ENCODE results near the gene CNOT4. TPM values are rescaled to one million over a fixed set of nuclear protein-coding genes. Genes with fewer than 3 reads are reported as not detected.

The CNOT4 gene
- total RNA-seq, 1 experiment from 2014 or later: 25.8 TPM

DNA sequence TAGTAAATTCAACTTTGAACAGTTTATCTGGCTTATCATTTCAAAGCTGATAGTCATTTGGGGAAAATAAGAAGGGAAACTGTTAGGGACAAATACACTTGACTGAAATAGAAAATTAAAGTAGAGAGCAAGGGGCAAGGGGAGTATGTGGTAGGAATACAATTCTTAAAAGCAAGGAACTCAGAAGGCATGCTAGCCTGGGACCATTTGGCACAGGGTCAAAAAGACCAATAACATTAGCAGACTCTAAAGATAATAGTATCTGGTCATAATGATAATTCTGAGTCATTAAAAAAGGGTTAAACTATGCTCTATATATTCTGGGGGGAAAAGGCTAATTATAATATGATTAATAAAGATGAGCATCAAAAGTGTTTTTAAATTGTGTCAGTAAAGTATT is 112.2 kb downstream of the CNOT4 start:
- Histone ChIP-seq H3K79me2 (ENCODE audit: low read depth) (no peaks in the 10 kb centered on the region), H3K9me2 (ENCODE audit: insufficient read depth) (no peaks in the 10 kb centered on the region), H3K4me2 (no peak overlapping the region), H3K4me3 (no peak overlapping the region), H4K20me1 (ENCODE audit: insufficient read depth) (no peaks in the 10 kb centered on the region), H2AFZ (no peak overlapping the region), H3K4me1 (replicated peaks; ENCODE audit: insufficient read depth) (no peaks in the 10 kb centered on the region), H3K27ac (no peak overlapping the region), H3K36me3 (ENCODE audit: low read depth) (no peaks in the 10 kb centered on the region), H3K27me3 (ENCODE audit: insufficient read depth, low read depth) (no peaks in the 10 kb centered on the region), H3K9me3 (ENCODE audit: insufficient read depth, low read depth) (no peaks in the 10 kb centered on the region), H3F3A (ENCODE audit: insufficient read depth, low read depth) (0 out of 2 replicates have a peak, but pooled peaks cover 4% of the 10 kb centered on the region)
- ChIA-PET CTCF (no interaction called here), POLR2A (ENCODE audit: unreplicated experiment) (no interaction called here)
- BruUV-seq (replicated peaks): no TSS peak
- DNase-seq: no peak
- TF ChIP-seq, protein P1, sequence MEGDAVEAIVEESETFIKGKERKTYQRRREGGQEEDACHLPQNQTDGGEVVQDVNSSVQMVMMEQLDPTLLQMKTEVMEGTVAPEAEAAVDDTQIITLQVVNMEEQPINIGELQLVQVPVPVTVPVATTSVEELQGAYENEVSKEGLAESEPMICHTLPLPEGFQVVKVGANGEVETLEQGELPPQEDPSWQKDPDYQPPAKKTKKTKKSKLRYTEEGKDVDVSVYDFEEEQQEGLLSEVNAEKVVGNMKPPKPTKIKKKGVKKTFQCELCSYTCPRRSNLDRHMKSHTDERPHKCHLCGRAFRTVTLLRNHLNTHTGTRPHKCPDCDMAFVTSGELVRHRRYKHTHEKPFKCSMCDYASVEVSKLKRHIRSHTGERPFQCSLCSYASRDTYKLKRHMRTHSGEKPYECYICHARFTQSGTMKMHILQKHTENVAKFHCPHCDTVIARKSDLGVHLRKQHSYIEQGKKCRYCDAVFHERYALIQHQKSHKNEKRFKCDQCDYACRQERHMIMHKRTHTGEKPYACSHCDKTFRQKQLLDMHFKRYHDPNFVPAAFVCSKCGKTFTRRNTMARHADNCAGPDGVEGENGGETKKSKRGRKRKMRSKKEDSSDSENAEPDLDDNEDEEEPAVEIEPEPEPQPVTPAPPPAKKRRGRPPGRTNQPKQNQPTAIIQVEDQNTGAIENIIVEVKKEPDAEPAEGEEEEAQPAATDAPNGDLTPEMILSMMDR (conservative IDR thresholded peaks at IDR 0.05): no peak
- intact Hi-C loops (cut with micrococcal nuclease; ENCODE audit: unreplicated experiment): no loop called here

DNA sequence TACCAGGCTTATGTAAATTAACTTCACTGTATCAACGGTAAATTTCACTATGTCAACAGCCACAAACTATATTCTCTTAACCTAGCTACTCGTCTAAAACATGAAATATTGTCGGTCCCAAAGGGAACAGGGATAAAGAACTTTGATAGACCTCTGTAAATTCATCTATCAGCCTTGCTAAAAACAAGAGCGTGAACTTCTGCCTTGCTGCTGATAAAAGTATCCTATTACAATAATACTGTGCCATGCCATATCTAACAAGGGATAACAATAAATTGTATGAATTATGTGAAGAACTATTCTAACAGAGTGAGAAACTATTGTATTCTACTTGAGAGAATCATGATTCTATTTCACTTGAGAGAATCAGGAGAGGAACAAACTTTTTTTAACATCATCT is 117.2 kb downstream of the CNOT4 start:
- no peak for DNase-seq
- Histone ChIP-seq H3K9me2 (ENCODE audit: insufficient read depth) (no peaks in the 10 kb centered on the region), H2AFZ (no peak overlapping the region), H3F3A (ENCODE audit: insufficient read depth, low read depth) (no peaks in the 10 kb centered on the region), H3K27me3 (ENCODE audit: insufficient read depth, low read depth) (no peaks in the 10 kb centered on the region), H3K4me3 (no peak overlapping the region), H3K4me2 (no peak overlapping the region), H3K36me3 (ENCODE audit: low read depth) (0 out of 2 replicates have a peak, but pooled peaks cover 6% of the 10 kb centered on the region), H3K79me2 (ENCODE audit: low read depth) (0 out of 2 replicates have a peak, but pooled peaks cover 3% of the 10 kb centered on the region), H4K20me1 (ENCODE audit: insufficient read depth) (peaks cover 6% of the 10 kb centered on the region; the same call in 1 of the 2 replicates), H3K4me1 (replicated peaks; ENCODE audit: insufficient read depth) (no peaks in the 10 kb centered on the region), H3K9me3 (ENCODE audit: insufficient read depth, low read depth) (no peaks in the 10 kb centered on the region), H3K27ac (no peak overlapping the region)
- no TSS peak for BruUV-seq (replicated peaks)
- intact Hi-C loops (cut with micrococcal nuclease; ENCODE audit: unreplicated experiment): no loop called here
- ChIA-PET POLR2A (ENCODE audit: unreplicated experiment) (no interaction called here), CTCF (no interaction called here)
- TF ChIP-seq EZH2 (IDR thresholded peaks at IDR 0.05; ENCODE audit: low read depth): no peak
- TF ChIP-seq, protein P1 (conservative IDR thresholded peaks at IDR 0.05): no peak

DNA sequence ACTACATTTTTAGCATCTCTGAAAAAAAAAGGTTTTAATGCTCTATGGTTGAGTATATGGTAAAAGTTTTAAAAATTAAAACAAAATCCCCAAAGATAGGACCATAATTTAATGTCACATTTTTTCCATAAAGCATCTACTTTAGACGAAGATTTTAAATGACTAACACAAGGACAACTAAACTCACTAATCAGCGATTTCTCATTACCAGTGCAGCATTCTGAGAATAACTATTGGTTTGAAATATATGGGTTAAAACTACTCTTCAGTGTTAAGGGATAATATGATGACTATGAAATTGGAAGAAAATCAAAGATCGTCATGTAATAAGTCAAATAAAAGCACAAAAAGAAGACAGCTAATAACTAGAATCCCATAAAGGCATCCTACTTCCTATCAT is 118.4 kb downstream of the CNOT4 start:
- H3K4me1 ChIP-seq (replicated peaks; ENCODE audit: insufficient read depth): peaks cover 5% of the 10 kb centered on the region
- ChIA-PET CTCF (no interaction called here), POLR2A (ENCODE audit: unreplicated experiment) (no interaction called here)
- H3K27me3 ChIP-seq (ENCODE audit: insufficient read depth, low read depth): no peaks in the 10 kb centered on the region
- 0 out of 2 replicates have a peak, but pooled peaks cover 6% of the 10 kb centered on the region for H3K36me3 ChIP-seq (ENCODE audit: low read depth)
- no peaks in the 10 kb centered on the region for H3K9me3 ChIP-seq (ENCODE audit: insufficient read depth, low read depth)
- H3K27ac ChIP-seq: no peak overlapping the region
- no peak overlapping the region for H2AFZ ChIP-seq
- no TSS peak for BruUV-seq (replicated peaks)
- TF ChIP-seq, protein P1 (conservative IDR thresholded peaks at IDR 0.05): no peak
- TF ChIP-seq EZH2 (IDR thresholded peaks at IDR 0.05; ENCODE audit: low read depth): no peak
- intact Hi-C loops (cut with micrococcal nuclease; ENCODE audit: unreplicated experiment): no loop called here
- no peak for DNase-seq
- H3K9me2 ChIP-seq (ENCODE audit: insufficient read depth): no peaks in the 10 kb centered on the region
- H3K4me2 ChIP-seq: no peak overlapping the region
- peaks cover 6% of the 10 kb centered on the region; the same call in 1 of the 2 replicates for H4K20me1 ChIP-seq (ENCODE audit: insufficient read depth)
- 0 out of 2 replicates have a peak, but pooled peaks cover 3% of the 10 kb centered on the region for H3K79me2 ChIP-seq (ENCODE audit: low read depth)
- H3F3A ChIP-seq (ENCODE audit: insufficient read depth, low read depth): no peaks in the 10 kb centered on the region; the same call in 1 of the 2 replicates
- no peak overlapping the region for H3K4me3 ChIP-seq

Measured in PC-9 (cell line).